Uterus (tissue), 4 donors: ENCODE measurements around the gene FOS. TPM values are rescaled to one million over a fixed set of nuclear protein-coding genes. Genes with fewer than 3 reads are reported as not detected.

Experiments used
- DNase-seq, 2 donors: peaks; one replicate each; pipeline ENCODE4 v3.0.0-alpha.2; 2019 to 2020
- H3K27ac ChIP-seq, 2 donors: fragments of 200-600 bp; sonication (generic); 1 replicate in 1 of 2; 2 replicates in 1 of 2; pipeline ENCODE4 v1.5.1; 2016 to 2018
- H3K27me3 ChIP-seq, 2 donors: fragments of 200-600 bp; sonication (generic); one replicate each; pipeline ENCODE4 v1.5.1; 2018 to 2019; ENCODE audit warnings: control low read depth in 1 of 2
- H3K36me3 ChIP-seq, 2 donors: fragments of 200-600 bp; sonication (generic); one replicate each; pipeline ENCODE4 v1.5.1; 2019; ENCODE audit warnings: control low read depth in 1 of 2
- H3K4me1 ChIP-seq, 2 donors: fragments of 200-600 bp; sonication (generic); one replicate each; pipeline ENCODE4 v1.5.1; 2018 to 2019; ENCODE audit warnings: control low read depth in 1 of 2
- H3K4me3 ChIP-seq, 2 donors: fragments of 200-600 bp; sonication (generic); 1 replicate in 1 of 2; 2 replicates in 1 of 2; pipeline ENCODE4 v1.5.1; 2018 to 2019; ENCODE audit warnings: mild to moderate bottlenecking in 1 of 2
- H3K9me3 ChIP-seq, 2 donors: fragments of 200-600 bp; sonication (generic); one replicate each; pipeline ENCODE4 v1.5.1; 2019; ENCODE audit warnings: control low read depth in 1 of 2
- CTCF ChIP-seq, 4 experiments: fragments of 200-600 bp in 2 of 4; fragments of 450-650 bp in 2 of 4; sonication (generic) in 2 of 4; IDR thresholded peaks; one replicate each; pipeline ENCODE4 v1.5.1; 2016 to 2019; ENCODE audit warnings: antibody characterized with exemption in 4 of 4, mild to moderate bottlenecking in 2 of 4, moderate library complexity in 1 of 4
- POLR2A ChIP-seq, 2 donors: fragments of 450-650 bp; IDR thresholded peaks; one replicate each; pipeline ENCODE4 v1.6.1; 2016; ENCODE audit warnings: antibody characterized with exemption in 2 of 2, mild to moderate bottlenecking in 1 of 2, moderate library complexity in 1 of 2
- intact Hi-C: fragments of 100-400 bp; cut with DNase I; formaldehyde crosslinking; loops from one replicate; pipeline ENCODE4 v1.15.1; 2023; ENCODE audit warnings: low total_unique reads
- total RNA-seq, 4 donors: library from RNA; depleted of rRNA in 3 of 4; stranded (reverse); fragments of >200 nt in 3 of 4; gene quantifications; one replicate each; pipeline versions ENCODE4 v1.1.0 to v1.2.4, GENCODE V29; 2014 to 2023
- donor health status: DM: yes; HTN: yes; CAD: no.

Gene FOS
- total RNA-seq, 4 donors from 2014 or later, result 29.2 to 1,111 (median 137) TPM

GRCh38 chr14:75294649-75295033 is 16.0 kb downstream of the FOS start:
- peak overlapping the region; percentile 93 to 94 for H3K27ac ChIP-seq
- no peaks in the 10 kb centered on the region for H3K9me3 ChIP-seq
- TF ChIP-seq POLR2A (IDR thresholded peaks at IDR 0.05) (no peak), CTCF (IDR thresholded peaks at IDR 0.05) (peak in 2 of 4 experiments; percentile 8 to 21)
- DNase-seq, result no peak
- no peaks in the 10 kb centered on the region for H3K4me1 ChIP-seq
- intact Hi-C loops, result no loop called here
- H3K27me3 ChIP-seq, result no peaks in the 10 kb centered on the region
- H3K4me3 ChIP-seq, result peak overlapping the region; percentile 58 to 66
- H3K36me3 ChIP-seq, result no peaks in the 10 kb centered on the region

DNA sequence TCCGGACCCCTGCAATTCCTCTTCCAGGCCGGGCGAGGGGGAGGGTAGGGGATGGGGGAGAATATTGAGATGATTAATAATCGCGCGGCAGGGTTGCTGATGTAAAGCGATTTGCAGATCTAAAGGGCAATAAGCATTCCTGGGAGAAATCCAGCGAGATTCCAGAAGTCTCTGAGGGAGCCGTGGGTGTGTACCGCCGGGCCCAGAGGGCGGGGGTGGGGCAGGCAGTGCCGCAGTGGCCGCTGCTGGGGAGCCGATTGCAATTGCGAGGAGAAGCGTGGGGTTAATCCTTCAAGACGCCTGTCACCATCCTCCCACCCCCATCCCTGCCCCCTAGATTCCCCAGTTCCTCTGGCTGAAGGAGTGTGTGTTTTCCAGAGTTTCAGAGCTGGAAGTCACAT is 16.4 kb downstream of the FOS start:
- H3K4me3 ChIP-seq, result peak overlapping the region; percentile 58 to 66
- DNase-seq, result peak; percentile 61 to 65
- intact Hi-C loops, result no loop called here
- H3K36me3 ChIP-seq, result no peaks in the 10 kb centered on the region
- H3K27me3 ChIP-seq, result no peaks in the 10 kb centered on the region
- no peaks in the 10 kb centered on the region for H3K4me1 ChIP-seq
- H3K9me3 ChIP-seq, result no peaks in the 10 kb centered on the region
- TF ChIP-seq POLR2A (IDR thresholded peaks at IDR 0.05) (no peak), CTCF (IDR thresholded peaks at IDR 0.05) (no peak)
- peak overlapping the region; percentile 93 to 94 for H3K27ac ChIP-seq

- Histone ChIP-seq H3K4me1 (no peaks in the 10 kb centered on the region), H3K4me3 (peak overlapping the region; percentile 58 to 66), H3K9me3 (no peaks in the 10 kb centered on the region), H3K36me3 (no peaks in the 10 kb centered on the region), H3K27ac (peak overlapping the region; percentile 93 to 94), H3K27me3 (no peaks in the 10 kb centered on the region)
- intact Hi-C loops, result no loop called here
- TF ChIP-seq POLR2A (IDR thresholded peaks at IDR 0.05) (peak in 1 of 2 donors; percentile 28), CTCF (IDR thresholded peaks at IDR 0.05) (peak; percentile 96 to 98 (median 97))
- DNase-seq, result peak; percentile 83 to 84
Measured at GRCh38 chr14:75295491-75296345, 17.1 kb downstream of the FOS start.

DNA sequence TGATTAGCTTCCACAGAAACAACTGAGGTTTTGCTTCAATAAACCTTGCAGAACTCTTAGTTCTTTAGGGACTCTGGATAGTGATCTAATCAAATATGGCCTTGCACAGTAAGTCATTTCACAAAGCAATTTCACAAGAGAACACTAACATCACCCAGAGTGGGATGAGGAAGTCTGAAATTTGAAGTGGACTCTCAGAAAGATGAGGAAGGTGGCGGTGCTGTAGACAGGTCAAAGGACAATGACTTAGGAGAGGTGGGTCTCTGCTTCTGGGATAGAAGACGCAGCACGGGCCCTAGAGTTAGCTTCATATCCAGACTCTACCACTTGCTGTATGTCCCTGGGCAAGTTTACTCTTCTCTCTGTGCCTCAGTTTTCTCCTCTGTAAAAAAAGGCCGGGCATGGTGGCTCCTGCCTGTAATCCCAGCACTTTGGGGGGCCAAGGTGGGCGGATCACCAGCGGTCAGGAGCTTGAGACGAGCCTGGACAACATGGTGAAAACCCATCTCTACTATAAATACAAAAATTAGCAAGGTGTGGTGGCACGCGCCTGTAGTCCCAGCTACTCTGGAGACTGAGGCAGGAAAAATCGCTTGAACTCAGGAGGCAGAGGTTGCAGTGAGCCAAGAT is 18.9 kb downstream of the FOS start:
- intact Hi-C loops, result no loop called here
- no peaks in the 10 kb centered on the region for H3K9me3 ChIP-seq
- H3K36me3 ChIP-seq, result no peaks in the 10 kb centered on the region
- H3K27ac ChIP-seq, result peak overlapping the region in 1 of 2 donors; percentile 8
- peak in 1 of 2 donors; percentile 10 for DNase-seq
- H3K4me1 ChIP-seq, result no peaks in the 10 kb centered on the region
- no peak for TF ChIP-seq CTCF (IDR thresholded peaks at IDR 0.05)
- no peak for TF ChIP-seq POLR2A (IDR thresholded peaks at IDR 0.05)
- no peak overlapping the region for H3K4me3 ChIP-seq
- no peaks in the 10 kb centered on the region for H3K27me3 ChIP-seq
